ENCODE measurements around the gene TTC38.
A peak's percentile ranks its signal among the peaks of the same experiment; 100 is the strongest.

Gene TTC38

DNA sequence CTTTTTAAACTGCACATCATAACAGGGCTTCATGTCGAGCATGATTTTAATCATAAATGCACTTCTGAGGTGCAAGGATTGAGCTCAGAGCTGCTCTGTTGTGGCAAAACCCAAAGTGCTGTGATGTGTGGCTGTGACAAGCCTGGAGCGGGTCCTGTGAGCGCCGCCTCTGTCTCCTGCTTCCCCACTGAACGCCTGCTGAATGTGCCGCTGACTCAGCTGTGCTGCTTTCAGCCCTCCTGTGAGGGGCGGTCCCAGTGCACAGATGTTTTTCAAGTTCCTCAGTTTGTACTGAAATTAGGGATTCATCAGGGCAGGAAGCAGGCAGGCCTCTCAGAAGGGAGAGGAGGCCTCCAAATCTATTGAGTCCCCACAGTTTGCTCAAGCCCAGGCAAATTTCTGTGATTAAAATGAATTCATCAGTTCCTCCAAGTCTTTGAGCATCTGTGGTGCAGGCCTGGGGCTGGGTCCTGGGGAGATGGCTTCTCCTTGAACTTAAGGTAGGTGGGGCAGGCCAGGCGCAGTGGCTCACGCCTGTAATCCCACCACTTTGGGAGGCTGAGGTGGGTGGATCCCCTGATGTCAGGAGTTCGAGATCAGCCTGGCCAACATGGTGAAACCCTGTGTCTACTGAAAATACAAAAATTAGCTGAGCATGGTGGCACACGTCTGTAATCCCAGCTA lies 25.9 kb downstream of the TTC38 start:
- TF ChIP-seq, protein P1, sequence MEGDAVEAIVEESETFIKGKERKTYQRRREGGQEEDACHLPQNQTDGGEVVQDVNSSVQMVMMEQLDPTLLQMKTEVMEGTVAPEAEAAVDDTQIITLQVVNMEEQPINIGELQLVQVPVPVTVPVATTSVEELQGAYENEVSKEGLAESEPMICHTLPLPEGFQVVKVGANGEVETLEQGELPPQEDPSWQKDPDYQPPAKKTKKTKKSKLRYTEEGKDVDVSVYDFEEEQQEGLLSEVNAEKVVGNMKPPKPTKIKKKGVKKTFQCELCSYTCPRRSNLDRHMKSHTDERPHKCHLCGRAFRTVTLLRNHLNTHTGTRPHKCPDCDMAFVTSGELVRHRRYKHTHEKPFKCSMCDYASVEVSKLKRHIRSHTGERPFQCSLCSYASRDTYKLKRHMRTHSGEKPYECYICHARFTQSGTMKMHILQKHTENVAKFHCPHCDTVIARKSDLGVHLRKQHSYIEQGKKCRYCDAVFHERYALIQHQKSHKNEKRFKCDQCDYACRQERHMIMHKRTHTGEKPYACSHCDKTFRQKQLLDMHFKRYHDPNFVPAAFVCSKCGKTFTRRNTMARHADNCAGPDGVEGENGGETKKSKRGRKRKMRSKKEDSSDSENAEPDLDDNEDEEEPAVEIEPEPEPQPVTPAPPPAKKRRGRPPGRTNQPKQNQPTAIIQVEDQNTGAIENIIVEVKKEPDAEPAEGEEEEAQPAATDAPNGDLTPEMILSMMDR (conservative IDR thresholded peaks at IDR 0.05), result no peak
- H3K27ac ChIP-seq, result no peak overlapping the region

DNA sequence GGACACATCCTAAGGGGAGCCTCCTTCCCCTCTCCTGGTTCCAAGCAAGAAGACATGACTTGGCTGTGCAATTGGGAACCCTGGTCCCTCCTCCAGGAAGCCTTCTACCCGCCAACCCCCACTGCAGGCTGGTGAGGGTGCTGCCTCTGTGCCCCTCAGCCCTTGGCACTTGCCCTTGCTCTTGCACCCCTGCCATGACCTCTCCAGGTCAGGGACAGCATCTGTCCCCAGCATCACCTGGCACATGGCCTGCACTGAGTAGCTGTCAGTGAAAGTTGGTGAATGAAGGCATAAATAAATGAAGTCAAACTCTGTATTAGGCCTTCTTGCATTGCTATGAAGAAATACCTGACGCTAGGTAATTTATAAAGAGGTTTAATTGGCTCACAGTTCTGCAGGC lies 27.0 kb downstream of the TTC38 start:
- H3K27ac ChIP-seq, result no peak overlapping the region

GRCh38 chr22:46295277-46295971 lies 27.6 kb downstream of the TTC38 start:
- peak overlapping the region; percentile 84 for H3K27ac ChIP-seq
- TF ChIP-seq, protein P1 (conservative IDR thresholded peaks at IDR 0.05), result no peak

More for the DNA sequence above, 27.0 kb downstream of the TTC38 start:
- TF ChIP-seq, protein P1 (conservative IDR thresholded peaks at IDR 0.05), result no peak

DNA sequence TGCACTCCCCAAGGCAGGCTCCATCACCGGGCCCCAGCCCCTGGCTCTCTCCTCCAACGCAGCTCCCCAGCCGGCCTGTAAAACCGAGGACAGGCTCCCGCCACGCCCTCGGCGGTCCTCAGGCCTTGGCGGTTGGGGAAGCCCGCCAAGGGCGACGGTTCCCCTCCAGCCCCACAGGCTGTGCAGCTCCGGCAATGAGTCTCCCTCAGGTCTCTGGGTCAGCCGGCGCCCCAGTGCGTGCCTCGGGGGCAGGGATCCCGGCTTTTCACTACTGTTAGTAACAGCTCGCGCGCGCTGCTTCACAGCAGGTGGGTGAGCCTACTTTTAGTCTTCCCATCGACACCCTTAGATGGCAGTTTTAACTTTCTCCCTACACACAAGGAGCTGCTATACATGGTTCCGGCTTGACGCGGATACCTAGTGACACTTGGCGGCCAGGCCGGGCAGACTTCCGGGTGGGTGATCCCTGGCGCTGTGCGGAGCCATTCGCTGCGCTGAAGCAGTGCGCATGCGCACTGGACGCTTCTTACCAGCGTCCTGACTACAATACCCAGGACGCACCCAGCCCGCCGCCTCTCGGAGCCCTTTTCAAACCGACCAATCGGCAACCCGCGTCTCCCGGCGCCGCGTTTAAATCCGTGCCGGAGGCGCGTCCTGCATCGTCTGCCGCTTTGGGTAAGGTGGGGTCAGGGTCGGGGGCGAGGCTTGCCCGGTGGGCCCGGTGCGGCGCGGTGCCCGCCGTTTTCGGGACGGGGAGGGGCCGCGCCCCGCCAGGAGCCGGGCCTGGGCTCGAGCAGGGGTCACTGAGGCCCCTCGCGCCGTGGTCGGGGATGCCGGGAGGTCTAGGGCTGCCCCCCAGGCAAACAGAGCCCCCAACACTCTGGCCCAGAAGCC lies 28.7 kb downstream of the TTC38 start, which contains the start of gene GTSE1:
GTSE1 (plus strand) TSS at position 614 of the 894 bp plus-strand sequence. CDS start 531 bp downstream, outside the sequence.
- TF ChIP-seq, protein P1 (conservative IDR thresholded peaks at IDR 0.05), result 0 out of 2 replicates have a peak, but pooled peaks have one; percentile 13
- H3K27ac ChIP-seq, result peak within 1 kb of the TSS; percentile 84

- peak overlapping the region; percentile 84; the same call in 1 of the 2 replicates for H3K27ac ChIP-seq
Measured at GRCh38 chr22:46297151-46297812, 29.5 kb downstream of the TTC38 start.

GRCh38 chr22:46299101-46299500 lies 31.3 kb downstream of the TTC38 start:
- H3K27ac ChIP-seq, result no peak overlapping the region
- TF ChIP-seq, protein P1 (conservative IDR thresholded peaks at IDR 0.05), result no peak

More at GRCh38 chr22:46297151-46297812, 29.5 kb downstream of the TTC38 start:
- TF ChIP-seq, protein P1 (conservative IDR thresholded peaks at IDR 0.05), result no peak
